Body of pancreas (tissue), 4 donors: ENCODE measurements around the gene COX4I1.

Experiments used
- POLR2A ChIP-seq, 3 donors: fragments of 450-650 bp; IDR thresholded peaks; one replicate each; pipeline ENCODE4 v1.6.1; 2016; ENCODE audit warnings: antibody characterized with exemption in 3 of 3, mild to moderate bottlenecking in 2 of 3
- TF ChIP-seq, protein P1 (sequence below), 7 experiments: fragments of 450-650 bp in 4 of 7; fragments of 200-600 bp in 3 of 7; sonication (generic) in 3 of 7; IDR thresholded peaks; one replicate each; pipeline ENCODE4 v1.5.1; 2016 to 2019; ENCODE audit warnings: antibody characterized with exemption in 7 of 7

DNA sequence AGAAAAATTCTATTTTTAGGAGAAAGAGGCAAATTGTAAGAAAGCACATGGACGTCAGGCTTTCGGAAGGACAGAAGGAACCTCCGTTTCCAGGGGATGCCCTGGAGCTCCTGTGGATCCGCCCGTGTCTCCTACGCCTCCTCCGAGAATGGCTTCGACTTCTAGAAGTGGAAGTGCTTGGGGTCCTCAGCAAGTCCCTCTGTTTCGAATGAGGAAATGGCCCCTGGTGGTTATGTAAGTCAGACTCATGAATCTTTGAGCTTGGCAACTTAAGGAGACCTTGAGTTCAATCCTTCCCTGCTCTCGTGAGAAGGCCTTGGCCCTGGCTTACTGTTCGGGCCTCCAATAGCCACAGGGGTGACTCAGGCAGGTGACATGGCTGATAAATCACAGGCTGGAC is 38.9 kb downstream of the COX4I1 start:
- TF ChIP-seq, protein P1, sequence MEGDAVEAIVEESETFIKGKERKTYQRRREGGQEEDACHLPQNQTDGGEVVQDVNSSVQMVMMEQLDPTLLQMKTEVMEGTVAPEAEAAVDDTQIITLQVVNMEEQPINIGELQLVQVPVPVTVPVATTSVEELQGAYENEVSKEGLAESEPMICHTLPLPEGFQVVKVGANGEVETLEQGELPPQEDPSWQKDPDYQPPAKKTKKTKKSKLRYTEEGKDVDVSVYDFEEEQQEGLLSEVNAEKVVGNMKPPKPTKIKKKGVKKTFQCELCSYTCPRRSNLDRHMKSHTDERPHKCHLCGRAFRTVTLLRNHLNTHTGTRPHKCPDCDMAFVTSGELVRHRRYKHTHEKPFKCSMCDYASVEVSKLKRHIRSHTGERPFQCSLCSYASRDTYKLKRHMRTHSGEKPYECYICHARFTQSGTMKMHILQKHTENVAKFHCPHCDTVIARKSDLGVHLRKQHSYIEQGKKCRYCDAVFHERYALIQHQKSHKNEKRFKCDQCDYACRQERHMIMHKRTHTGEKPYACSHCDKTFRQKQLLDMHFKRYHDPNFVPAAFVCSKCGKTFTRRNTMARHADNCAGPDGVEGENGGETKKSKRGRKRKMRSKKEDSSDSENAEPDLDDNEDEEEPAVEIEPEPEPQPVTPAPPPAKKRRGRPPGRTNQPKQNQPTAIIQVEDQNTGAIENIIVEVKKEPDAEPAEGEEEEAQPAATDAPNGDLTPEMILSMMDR (IDR thresholded peaks at IDR 0.05) = no peak
- no peak for TF ChIP-seq POLR2A (IDR thresholded peaks at IDR 0.05)
